K562 (cell line): Measurements from ENCODE around the gene TAF5L. TPM values are rescaled to one million over a fixed set of nuclear protein-coding genes. Genes with fewer than 3 reads are reported as not detected.

ENCODE experiments used
- ATAC-seq: fragments of 200-7000 bp; cut with Tn5 transposase; 3 replicates; pipeline ENCODE4 v1.9.1; 2020; ENCODE audit warnings: moderate library complexity
- BruUV-seq: library from RNA; stranded (reverse); fragments of 400-500 nt; replicated peaks from 2 replicates; lab custom pipeline; 2021; lab: Mats Ljungman, UMichigan
- CTCF ChIA-PET: fragments of 300-600 bp; formaldehyde crosslinking; extraction: SDS; loops from one replicate; lab custom pipeline; 2021; ENCODE audit warnings: low intra/inter-chr PET ratio; lab: Yijun Ruan, JAX
- POLR2A ChIA-PET: fragments of 300-600, 350-650 bp; sonication (Branson Sonifier 250); formaldehyde crosslinking; extraction: SDS; loops from one replicate; lab custom pipeline; 2021; ENCODE audit warnings: antibody characterized with exemption, inconsistent platforms; lab: Yijun Ruan, JAX
- DNase-seq, 4 experiments: peaks; one replicate each; pipeline versions ENCODE4 v3.0.0 to v3.0.0-alpha.2; 2011 to 2018; ENCODE audit warnings: low spot score in 3 of 4, mixed read lengths in 3 of 4; ENCODE audit errors: extremely low read depth in 1 of 4
- FAIRE-seq: peaks from 2 replicates; lab custom pipeline; 2011; peaks lifted over from hg19 to GRCh38; lab: Jason Lieb, UNC
- H2AFZ ChIP-seq: 2 replicates; pipeline ENCODE4 v1.6.0; 2011; ENCODE audit warnings: low read depth, low read length, control low read depth, inconsistent platforms
- H3K27ac ChIP-seq: fragments of 200-600 bp; 3 replicates; pipeline ENCODE4 v1.8.0; 2011; ENCODE audit warnings: low read depth, mild to moderate bottlenecking, control low read depth, inconsistent platforms, low read length, moderate library complexity, mixed read lengths; ENCODE audit errors: extremely low read depth
- H3K27me3 ChIP-seq, 2 experiments: fragments of 300-600 bp in 1 of 2; 2 replicates in 1 of 2; 3 replicates in 1 of 2; pipeline versions ENCODE4 v1.6.0 to v1.8.0; 2011; ENCODE audit warnings: inconsistent platforms in 2 of 2, low read length in 2 of 2, mild to moderate bottlenecking in 1 of 2, mixed read lengths in 1 of 2, moderate library complexity in 1 of 2; ENCODE audit not compliant: control insufficient read depth in 2 of 2, insufficient read depth in 2 of 2
- H3K36me3 ChIP-seq: fragments of 300-600 bp; 3 replicates; pipeline ENCODE4 v1.8.0; 2011; ENCODE audit warnings: mild to moderate bottlenecking, low read length, inconsistent platforms; ENCODE audit not compliant: control insufficient read depth, insufficient read depth
- H3K4me1 ChIP-seq, 2 experiments: fragments of 200-600 bp in 1 of 2; replicated peaks in 1 of 2; 2 replicates in 1 of 2; 3 replicates in 1 of 2; pipeline versions ENCODE4 v1.5.1 to v1.8.0; 2011; ENCODE audit warnings: inconsistent platforms in 2 of 2, low read length in 2 of 2, mild to moderate bottlenecking in 1 of 2, mixed read lengths in 1 of 2, moderate library complexity in 1 of 2; ENCODE audit not compliant: control insufficient read depth in 2 of 2, insufficient read depth in 2 of 2
- H3K4me2 ChIP-seq: 2 replicates; pipeline ENCODE4 v1.6.1; 2011; ENCODE audit warnings: low read length, control low read depth, inconsistent platforms, mixed read lengths; ENCODE audit not compliant: insufficient read depth
- H3K4me3 ChIP-seq: fragments of 200-600 bp; sonication (generic), shearing (Covaris generic); 2 replicates; pipeline ENCODE4 v1.5.1; 2016; ENCODE audit warnings: control low read depth, inconsistent platforms
- H3K79me2 ChIP-seq: fragments of 200-600 bp; 3 replicates; pipeline ENCODE4 v1.8.0; 2011; ENCODE audit warnings: low read length, inconsistent platforms; ENCODE audit not compliant: control insufficient read depth, insufficient read depth
- H3K9ac ChIP-seq, 2 experiments: 2 replicates each; pipeline versions ENCODE4 v1.6.0 to v1.6.1; 2011; ENCODE audit warnings: low read depth in 2 of 2, low read length in 2 of 2, control low read depth in 1 of 2, inconsistent platforms in 1 of 2, mild to moderate bottlenecking in 1 of 2, mixed read lengths in 1 of 2; ENCODE audit not compliant: insufficient read depth in 1 of 2
- H3K9me1 ChIP-seq: one replicate; pipeline ENCODE4 v1.6.0; 2011; ENCODE audit warnings: inconsistent platforms, mild to moderate bottlenecking, low read length, moderate library complexity; ENCODE audit not compliant: control insufficient read depth, insufficient read depth
- H3K9me3 ChIP-seq: replicated peaks from 2 replicates; pipeline ENCODE4 v1.5.1; 2011; ENCODE audit warnings: low read depth, low read length, inconsistent platforms; ENCODE audit not compliant: control insufficient read depth, insufficient read depth
- H4K20me1 ChIP-seq: replicated peaks from 2 replicates; pipeline ENCODE4 v1.6.1; 2011; ENCODE audit warnings: low read length, inconsistent platforms, mixed read lengths; ENCODE audit not compliant: control insufficient read depth, insufficient read depth
- CBFB ChIP-seq: sonication (generic); formaldehyde crosslinking; IDR thresholded peaks from 2 replicates; pipeline ENCODE4 v1.4.0; 2020; ENCODE audit warnings: mild to moderate bottlenecking, missing genetic modification reagents
- CEBPB ChIP-seq: fragments of 450-650 bp; IDR thresholded peaks from 2 replicates; pipeline ENCODE4 v1.6.1; 2016; ENCODE audit warnings: missing genetic modification characterization, missing compliant biosample characterization
- FOS ChIP-seq: IDR thresholded peaks from 3 replicates; pipeline ENCODE4 v1.6.1; 2011; ENCODE audit not compliant: insufficient read length; ENCODE audit errors: extremely low read depth
- HDAC2 ChIP-seq: fragments of 450-650 bp; IDR thresholded peaks from 2 replicates; pipeline ENCODE4 v1.6.1; 2016; ENCODE audit warnings: mild to moderate bottlenecking
- HMGN3 ChIP-seq: IDR thresholded peaks from 2 replicates; pipeline ENCODE4 v1.6.1; 2011; ENCODE audit warnings: borderline replicate concordance, low read depth, mild to moderate bottlenecking, mixed read lengths, low read length; ENCODE audit not compliant: insufficient read length; ENCODE audit errors: extremely low read depth
- HNRNPLL ChIP-seq: fragments of 200-400 bp; formaldehyde crosslinking; IDR thresholded peaks from 2 replicates; pipeline ENCODE4 v1.6.1; 2017; ENCODE audit warnings: low read length, low read depth, mild to moderate bottlenecking; ENCODE audit not compliant: poor library complexity, severe bottlenecking
- MYBL2 ChIP-seq, 2 experiments: fragments of 450-650 bp in 1 of 2; sonication (generic) in 1 of 2; formaldehyde crosslinking in 1 of 2; IDR thresholded peaks; 2 replicates each; pipeline versions ENCODE4 v1.6.1 to v1.8.1; 2017 to 2022; ENCODE audit warnings: borderline replicate concordance in 1 of 2, inconsistent platforms in 1 of 2, low read depth in 1 of 2, mild to moderate bottlenecking in 1 of 2, missing genetic modification reagents in 1 of 2, moderate library complexity in 1 of 2
- NEUROD1 ChIP-seq: fragments of 150-350 bp; IDR thresholded peaks from 2 replicates; pipeline ENCODE4 v1.6.1; 2014; ENCODE audit warnings: borderline replicate concordance, low read length, low read depth; ENCODE audit not compliant: partially characterized antibody
- NFRKB ChIP-seq: fragments of 450-650 bp; IDR thresholded peaks from 2 replicates; pipeline ENCODE4 v1.6.1; 2016; ENCODE audit warnings: low read depth
- POLR2AphosphoS2 ChIP-seq: IDR thresholded peaks from 2 replicates; pipeline ENCODE4 v1.6.1; 2012; ENCODE audit warnings: low read length, improper control_type of control experiment
- POLR2B ChIP-seq: fragments of 450-650 bp; IDR thresholded peaks from 2 replicates; pipeline ENCODE4 v1.6.1; 2018; ENCODE audit warnings: low read depth; ENCODE audit not compliant: partially characterized antibody
- RBM14 ChIP-seq: fragments of 200-400 bp; formaldehyde crosslinking; IDR thresholded peaks from 2 replicates; pipeline ENCODE4 v1.6.1; 2018; ENCODE audit warnings: low read depth, mild to moderate bottlenecking, low read length, moderate library complexity, borderline replicate concordance; ENCODE audit not compliant: insufficient read depth
- SMARCB1 ChIP-seq: IDR thresholded peaks from 2 replicates; pipeline ENCODE4 v1.6.1; 2011; ENCODE audit warnings: improper control_type of control experiment, low read depth; ENCODE audit not compliant: insufficient read length
- SPI1 ChIP-seq: IDR thresholded peaks from 2 replicates; pipeline ENCODE4 v1.6.1; 2011; ENCODE audit warnings: low read depth, low read length, control low read depth, borderline replicate concordance
- SREBF1 ChIP-seq: fragments of 150-350 bp; IDR thresholded peaks from 2 replicates; pipeline ENCODE4 v1.6.1; 2014; ENCODE audit warnings: antibody characterized with exemption, low read depth, low read length, borderline replicate concordance
- STAG1 ChIP-seq: sonication (generic); formaldehyde crosslinking; IDR thresholded peaks from 2 replicates; pipeline ENCODE4 v1.5.0; 2020; ENCODE audit warnings: missing genetic modification reagents, borderline replicate concordance
- ZNF184 ChIP-seq: sonication (generic); formaldehyde crosslinking; IDR thresholded peaks from 2 replicates; pipeline ENCODE4 v1.5.0; 2020; ENCODE audit warnings: missing genetic modification reagents
- ZNF23 ChIP-seq: fragments of 250-450 bp; sonication (Bioruptor Pico); IDR thresholded peaks from 2 replicates; pipeline ENCODE4 v1.4.0; 2020; ENCODE audit warnings: mild to moderate bottlenecking
- WGBS: fragments of 100-300 bp; shearing (Covaris generic); methylation state at CpG from one replicate; pipeline ENCODE4 v1.1.6; 2016; ENCODE audit warnings: low coverage, mixed read lengths; ENCODE audit not compliant: insufficient coverage; ENCODE audit errors: missing lambda C conversion rate; 5-methylcytosine and 5-hydroxymethylcytosine counted together
- in situ Hi-C: fragments of 300-500 bp; cut with MboI; formaldehyde crosslinking; loops from 4 replicates; pipeline ENCODE4 v1.15.0; 2018; ENCODE audit warnings: inconsistent platforms, mixed read lengths
- intact Hi-C: fragments of 100-400 bp; cut with micrococcal nuclease; formaldehyde crosslinking; loops from 2 replicates; pipeline ENCODE4 v1.14.2; 2022
- polyA plus RNA-seq, 8 experiments: library from polyadenylated mRNA; depleted of rRNA in 4 of 8; stranded (reverse) in 5 of 8; unstranded in 3 of 8; fragments of >200 nt; fragmentation: Nextera tagmentation in 2 of 8; fragmentation: Illumina TruSeq in 1 of 8; extraction: Ambion mirVana in 2 of 8; extraction: Trizol in 1 of 8; gene quantifications; 2 replicates each; pipeline versions ENCODE4 v1.2.1 to v1.2.3, GENCODE V29; 2011 to 2014; ENCODE audit warnings: inconsistent platforms in 1 of 8, missing spikeins in 1 of 8
- total RNA-seq, 7 experiments: library from RNA; depleted of rRNA in 6 of 7; stranded (reverse); fragments of >200 nt in 6 of 7; fragmentation: Illumina TruSeq in 2 of 7; extraction: Trizol in 2 of 7; gene quantifications; 2 replicates each; pipeline versions ENCODE4 v1.2.1 to v1.2.3, GENCODE V29; 2011 to 2021; ENCODE audit warnings: low replicate concordance in 1 of 7
- TF ChIP-seq, protein P1 (sequence below): sonication (generic); formaldehyde crosslinking; IDR thresholded peaks from 2 replicates; pipeline ENCODE4 v1.8.0; 2022; ENCODE audit warnings: mild to moderate bottlenecking, missing genetic modification reagents, borderline replicate concordance
- TF ChIP-seq, protein P2 (sequence below): fragments of 450-650 bp; IDR thresholded peaks from 2 replicates; pipeline ENCODE4 v1.7.0; 2016; ENCODE audit warnings: borderline replicate concordance

TAF5L gene
- total and polyA plus RNA-seq, 9 of the 15 experiments (the other 6 are each of a cell fraction or from before 2014, with no cell fraction given) = 2.2 to 34.2 (median 23.3) TPM

DNA sequence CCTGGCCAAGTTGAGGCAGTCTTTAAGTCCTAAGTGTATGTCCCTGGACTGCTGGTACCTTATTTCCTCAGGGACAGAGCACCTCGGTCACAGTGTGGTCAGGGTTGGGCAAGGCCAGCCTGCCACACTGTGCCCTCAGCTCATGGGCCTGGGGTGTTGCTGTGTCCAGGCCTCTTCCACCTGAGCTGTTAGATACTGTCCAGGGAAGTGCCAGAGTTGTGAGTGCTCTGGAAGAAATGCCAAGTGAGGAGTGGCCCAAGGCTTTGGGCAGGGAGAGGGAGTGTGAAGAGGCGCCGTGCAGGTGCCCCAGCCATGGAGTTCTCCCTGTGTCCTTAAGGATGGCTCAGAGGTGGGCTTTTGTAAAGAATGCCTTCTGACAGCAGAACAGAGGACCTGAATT is 15.4 kb upstream of the TAF5L start (continued):
- TF ChIP-seq, protein P1, sequence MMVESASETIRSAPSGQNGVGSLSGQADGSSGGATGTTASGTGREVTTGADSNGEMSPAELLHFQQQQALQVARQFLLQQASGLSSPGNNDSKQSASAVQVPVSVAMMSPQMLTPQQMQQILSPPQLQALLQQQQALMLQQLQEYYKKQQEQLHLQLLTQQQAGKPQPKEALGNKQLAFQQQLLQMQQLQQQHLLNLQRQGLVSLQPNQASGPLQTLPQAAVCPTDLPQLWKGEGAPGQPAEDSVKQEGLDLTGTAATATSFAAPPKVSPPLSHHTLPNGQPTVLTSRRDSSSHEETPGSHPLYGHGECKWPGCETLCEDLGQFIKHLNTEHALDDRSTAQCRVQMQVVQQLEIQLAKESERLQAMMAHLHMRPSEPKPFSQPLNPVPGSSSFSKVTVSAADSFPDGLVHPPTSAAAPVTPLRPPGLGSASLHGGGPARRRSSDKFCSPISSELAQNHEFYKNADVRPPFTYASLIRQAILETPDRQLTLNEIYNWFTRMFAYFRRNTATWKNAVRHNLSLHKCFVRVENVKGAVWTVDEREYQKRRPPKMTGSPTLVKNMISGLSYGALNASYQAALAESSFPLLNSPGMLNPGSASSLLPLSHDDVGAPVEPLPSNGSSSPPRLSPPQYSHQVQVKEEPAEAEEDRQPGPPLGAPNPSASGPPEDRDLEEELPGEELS (CRISPR knock-in tag) = no peak
- TF ChIP-seq MYBL2 (IDR thresholded peaks at IDR 0.05; ENCODE audit: low read depth) (no peak), MYBL2 (CRISPR knock-in tag; IDR thresholded peaks at IDR 0.05; ENCODE audit: borderline replicate concordance) (no peak), POLR2AphosphoS2 (no peak), HNRNPLL (no peak), RBM14 (no peak), CEBPB (tag) (no peak), FOS (no peak), SMARCB1 (no peak), HDAC2 (no peak), NFRKB (no peak)
- TF ChIP-seq, all 486 proteins: peak for 0

DNA sequence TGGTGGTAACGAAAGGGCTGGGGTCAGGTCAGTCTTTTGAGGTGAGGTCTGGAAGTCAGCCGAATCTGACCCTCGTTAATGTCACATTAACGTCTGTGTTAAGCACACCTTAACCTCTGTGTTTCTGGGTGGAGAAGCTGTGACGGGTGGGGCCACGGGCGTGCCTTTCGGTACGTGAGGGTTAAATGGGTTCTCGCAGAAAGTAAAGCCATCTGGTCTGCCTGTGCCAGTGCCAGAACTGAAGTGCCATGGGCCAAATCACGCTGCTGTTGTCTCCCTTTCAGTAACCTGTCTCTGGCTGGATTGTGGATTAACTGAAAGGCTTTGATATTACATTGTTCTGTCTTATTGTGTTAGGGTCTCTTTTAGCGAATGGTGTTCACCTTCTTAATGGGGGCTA is 14.5 kb upstream of the TAF5L start:
- peaks cover 91% of the 10 kb centered on the region for H3K36me3 ChIP-seq
- ChIA-PET CTCF (no interaction called here), POLR2A (no interaction called here)
- intact Hi-C loops (no loop called here), in situ Hi-C loops (no loop called here)
- WGBS = 91% methylated on average over 12 of the region's 12 CpGs
- H3K4me3 ChIP-seq = no peak overlapping the region
- DNase-seq = no peak
- BruUV-seq = no TSS peak
- H3K4me1 ChIP-seq = no peaks in the 10 kb centered on the region
- H4K20me1 ChIP-seq = peaks cover 30% of the 10 kb centered on the region
- no peaks in the 10 kb centered on the region for H3K9me3 ChIP-seq
- no peak overlapping the region for H3K27ac ChIP-seq
- H3K79me2 ChIP-seq = peaks cover 67% of the 10 kb centered on the region
- no peaks in the 10 kb centered on the region for H3K9me1 ChIP-seq
- ATAC-seq = no peak
- FAIRE-seq = no peak
- H2AFZ ChIP-seq = no peak overlapping the region
- no peak overlapping the region for H3K4me2 ChIP-seq
- H3K9ac ChIP-seq = no peak overlapping the region
- H3K27me3 ChIP-seq = no peaks in the 10 kb centered on the region
- TF ChIP-seq SREBF1 = no peak
- TF ChIP-seq, protein P2, sequence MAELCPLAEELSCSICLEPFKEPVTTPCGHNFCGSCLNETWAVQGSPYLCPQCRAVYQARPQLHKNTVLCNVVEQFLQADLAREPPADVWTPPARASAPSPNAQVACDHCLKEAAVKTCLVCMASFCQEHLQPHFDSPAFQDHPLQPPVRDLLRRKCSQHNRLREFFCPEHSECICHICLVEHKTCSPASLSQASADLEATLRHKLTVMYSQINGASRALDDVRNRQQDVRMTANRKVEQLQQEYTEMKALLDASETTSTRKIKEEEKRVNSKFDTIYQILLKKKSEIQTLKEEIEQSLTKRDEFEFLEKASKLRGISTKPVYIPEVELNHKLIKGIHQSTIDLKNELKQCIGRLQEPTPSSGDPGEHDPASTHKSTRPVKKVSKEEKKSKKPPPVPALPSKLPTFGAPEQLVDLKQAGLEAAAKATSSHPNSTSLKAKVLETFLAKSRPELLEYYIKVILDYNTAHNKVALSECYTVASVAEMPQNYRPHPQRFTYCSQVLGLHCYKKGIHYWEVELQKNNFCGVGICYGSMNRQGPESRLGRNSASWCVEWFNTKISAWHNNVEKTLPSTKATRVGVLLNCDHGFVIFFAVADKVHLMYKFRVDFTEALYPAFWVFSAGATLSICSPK = no peak
- no peak for TF ChIP-seq ZNF23 (CRISPR knock-in tag)
- no peak for TF ChIP-seq CBFB (CRISPR knock-in tag)
- TF ChIP-seq HMGN3 = no peak
- TF ChIP-seq ZNF184 (CRISPR knock-in tag) = no peak
- no peak for TF ChIP-seq NEUROD1
- TF ChIP-seq STAG1 = no peak
- TF ChIP-seq SPI1 = no peak
- TF ChIP-seq POLR2B = no peak
